Measurements from ENCODE around the gene DHX35. TPM values are rescaled to one million over a fixed set of nuclear protein-coding genes. Genes with fewer than 3 reads are reported as not detected.
A peak's percentile ranks its signal among the peaks of the same experiment; 100 is the strongest.

DHX35 gene
- total and polyA plus RNA-seq, 2 of the 13 experiments (the other 11 are each of a cell fraction or from before 2014, with no cell fraction given): 25.8 to 28.7 TPM

GRCh38 chr20:38999965-39000910 lies 38.1 kb downstream of the DHX35 start (continued):
- TF ChIP-seq, protein P1, sequence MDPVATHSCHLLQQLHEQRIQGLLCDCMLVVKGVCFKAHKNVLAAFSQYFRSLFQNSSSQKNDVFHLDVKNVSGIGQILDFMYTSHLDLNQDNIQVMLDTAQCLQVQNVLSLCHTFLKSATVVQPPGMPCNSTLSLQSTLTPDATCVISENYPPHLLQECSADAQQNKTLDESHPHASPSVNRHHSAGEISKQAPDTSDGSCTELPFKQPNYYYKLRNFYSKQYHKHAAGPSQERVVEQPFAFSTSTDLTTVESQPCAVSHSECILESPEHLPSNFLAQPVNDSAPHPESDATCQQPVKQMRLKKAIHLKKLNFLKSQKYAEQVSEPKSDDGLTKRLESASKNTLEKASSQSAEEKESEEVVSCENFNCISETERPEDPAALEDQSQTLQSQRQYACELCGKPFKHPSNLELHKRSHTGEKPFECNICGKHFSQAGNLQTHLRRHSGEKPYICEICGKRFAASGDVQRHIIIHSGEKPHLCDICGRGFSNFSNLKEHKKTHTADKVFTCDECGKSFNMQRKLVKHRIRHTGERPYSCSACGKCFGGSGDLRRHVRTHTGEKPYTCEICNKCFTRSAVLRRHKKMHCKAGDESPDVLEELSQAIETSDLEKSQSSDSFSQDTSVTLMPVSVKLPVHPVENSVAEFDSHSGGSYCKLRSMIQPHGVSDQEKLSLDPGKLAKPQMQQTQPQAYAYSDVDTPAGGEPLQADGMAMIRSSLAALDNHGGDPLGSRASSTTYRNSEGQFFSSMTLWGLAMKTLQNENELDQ (CRISPR knock-in tag; IDR thresholded peaks at IDR 0.05; ENCODE audit: borderline replicate concordance): no peak
- TF ChIP-seq PLRG1 (conservative IDR thresholded peaks at IDR 0.05) (no peak), POLR2A (IDR thresholded peaks at IDR 0.05; ENCODE audit: insufficient read depth in 1 of 2, low read depth in 2 of 2, low read length in 2 of 2) (no peak), ZNF605 (CRISPR knock-in tag; IDR thresholded peaks at IDR 0.05) (no peak), ZFAT (CRISPR knock-in tag; conservative IDR thresholded peaks at IDR 0.05) (no peak), FOXC1 (CRISPR knock-in tag; IDR thresholded peaks at IDR 0.05; ENCODE audit: borderline replicate concordance) (no peak), TCF7L2 (IDR thresholded peaks at IDR 0.05; ENCODE audit: low read depth, low read length) (no peak), LCORL (IDR thresholded peaks at IDR 0.05) (no peak; the same call in 1 of the 2 replicates), LCORL (CRISPR knock-in tag; IDR thresholded peaks at IDR 0.05) (peak; percentile 81), SP2 (CRISPR knock-in tag; IDR thresholded peaks at IDR 0.05) (no peak), ELF4 (CRISPR knock-in tag; IDR thresholded peaks at IDR 0.05; ENCODE audit: borderline replicate concordance) (no peak), NKX3-1 (CRISPR knock-in tag; IDR thresholded peaks at IDR 0.05) (peak; percentile 36; the same call in 1 of the 2 replicates), KDM6A (CRISPR knock-in tag; IDR thresholded peaks at IDR 0.05; ENCODE audit: low read depth) (peak; percentile 43; the same call in 1 of the 2 replicates), ZMYM2 (CRISPR knock-in tag; IDR thresholded peaks at IDR 0.05) (no peak), ZSCAN12 (CRISPR knock-in tag; IDR thresholded peaks at IDR 0.05) (no peak), ZNF180 (CRISPR knock-in tag; IDR thresholded peaks at IDR 0.05; ENCODE audit: borderline replicate concordance, low read depth) (no peak), GLI4 (CRISPR knock-in tag; IDR thresholded peaks at IDR 0.05; ENCODE audit: borderline replicate concordance) (no peak), SOX5 (CRISPR knock-in tag; IDR thresholded peaks at IDR 0.05; ENCODE audit: borderline replicate concordance) (peak; percentile 83), SRF (IDR thresholded peaks at IDR 0.05; ENCODE audit: low read depth, low read length) (no peak), AHR (CRISPR knock-in tag; IDR thresholded peaks at IDR 0.05) (no peak), FOXA1 (IDR thresholded peaks at IDR 0.05) (no peak), FOXA1 (CRISPR knock-in tag; IDR thresholded peaks at IDR 0.05) (no peak), ZIK1 (CRISPR knock-in tag; IDR thresholded peaks at IDR 0.05; ENCODE audit: borderline replicate concordance, low read depth) (no peak), ZSCAN29 (CRISPR knock-in tag; conservative IDR thresholded peaks at IDR 0.05) (no peak), TIGD3 (CRISPR knock-in tag; IDR thresholded peaks at IDR 0.05; ENCODE audit: borderline replicate concordance) (no peak)
- TF ChIP-seq, protein P2, sequence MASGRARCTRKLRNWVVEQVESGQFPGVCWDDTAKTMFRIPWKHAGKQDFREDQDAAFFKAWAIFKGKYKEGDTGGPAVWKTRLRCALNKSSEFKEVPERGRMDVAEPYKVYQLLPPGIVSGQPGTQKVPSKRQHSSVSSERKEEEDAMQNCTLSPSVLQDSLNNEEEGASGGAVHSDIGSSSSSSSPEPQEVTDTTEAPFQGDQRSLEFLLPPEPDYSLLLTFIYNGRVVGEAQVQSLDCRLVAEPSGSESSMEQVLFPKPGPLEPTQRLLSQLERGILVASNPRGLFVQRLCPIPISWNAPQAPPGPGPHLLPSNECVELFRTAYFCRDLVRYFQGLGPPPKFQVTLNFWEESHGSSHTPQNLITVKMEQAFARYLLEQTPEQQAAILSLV (CRISPR knock-in tag; IDR thresholded peaks at IDR 0.05; ENCODE audit: borderline replicate concordance): no peak
- TF ChIP-seq, protein P3, sequence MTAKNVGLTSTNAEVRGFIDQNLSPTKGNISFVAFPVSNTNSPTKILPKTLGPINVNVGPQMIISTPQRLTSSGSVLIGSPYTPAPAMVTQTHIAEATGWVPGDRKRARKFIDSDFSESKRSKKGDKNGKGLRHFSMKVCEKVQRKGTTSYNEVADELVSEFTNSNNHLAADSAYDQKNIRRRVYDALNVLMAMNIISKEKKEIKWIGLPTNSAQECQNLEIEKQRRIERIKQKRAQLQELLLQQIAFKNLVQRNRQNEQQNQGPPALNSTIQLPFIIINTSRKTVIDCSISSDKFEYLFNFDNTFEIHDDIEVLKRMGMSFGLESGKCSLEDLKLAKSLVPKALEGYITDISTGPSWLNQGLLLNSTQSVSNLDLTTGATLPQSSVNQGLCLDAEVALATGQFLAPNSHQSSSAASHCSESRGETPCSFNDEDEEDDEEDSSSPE (CRISPR knock-in tag; IDR thresholded peaks at IDR 0.05): no peak

All from HepG2 (cell line).